Lower leg skin (tissue), 3 donors: ENCODE measurements around the gene XPR1.

Experiments used
- CTCF ChIP-seq, 3 donors: fragments of 450-650 bp; IDR thresholded peaks; one replicate each; pipeline ENCODE4 v1.5.1; 2016; ENCODE audit warnings: antibody characterized with exemption in 3 of 3, mild to moderate bottlenecking in 3 of 3, moderate library complexity in 2 of 3
- POLR2A ChIP-seq, 2 donors: fragments of 450-650 bp; IDR thresholded peaks; one replicate each; pipeline ENCODE4 v1.6.1; 2016 to 2017; ENCODE audit warnings: antibody characterized with exemption in 2 of 2, mild to moderate bottlenecking in 1 of 2, moderate library complexity in 1 of 2

GRCh38 chr1:180816132-180816531 lies 184.3 kb downstream of the XPR1 start:
- no peak for TF ChIP-seq CTCF (IDR thresholded peaks at IDR 0.05)
- TF ChIP-seq POLR2A (IDR thresholded peaks at IDR 0.05), result no peak
